Neural cell (in vitro differentiated cells): ENCODE results near the gene IQCH.

Source experiments
- CTCF ChIP-seq: fragments of 450-650 bp; IDR thresholded peaks from 2 replicates; pipeline ENCODE4 v1.5.1; 2014; ENCODE audit warnings: antibody characterized with exemption, mild to moderate bottlenecking, moderate library complexity; ENCODE audit not compliant: poor library complexity, severe bottlenecking
- RAD21 ChIP-seq: fragments of 450-650 bp; conservative IDR thresholded peaks from 2 replicates; pipeline ENCODE4 v1.6.1; 2014; ENCODE audit warnings: antibody characterized with exemption, mild to moderate bottlenecking, moderate library complexity
- SMC3 ChIP-seq: fragments of 450-650 bp; conservative IDR thresholded peaks from 2 replicates; pipeline ENCODE4 v1.6.1; 2014; ENCODE audit warnings: antibody characterized with exemption, mild to moderate bottlenecking, moderate library complexity; ENCODE audit not compliant: poor library complexity
- TAF1 ChIP-seq: IDR thresholded peaks from 2 replicates; pipeline ENCODE4 v1.6.1; 2012; ENCODE audit warnings: low read depth

GRCh38 chr15:67403428-67404154, 149.0 kb downstream of the IQCH start:
- TF ChIP-seq SMC3 (no peak), TAF1 (no peak), RAD21 (no peak), CTCF (no peak)
